D721Med (cell line): ENCODE measurements around the gene FTCD.

Source experiments
- DNase-seq: peaks from one replicate; pipeline ENCODE4 v3.0.0; 2011; ENCODE audit warnings: low spot score; ENCODE audit not compliant: insufficient read length
- FAIRE-seq: peaks from 2 replicates; lab custom pipeline; 2011; peaks lifted over from hg19 to GRCh38; lab: Jason Lieb, UNC
- CTCF ChIP-seq: IDR thresholded peaks from 2 replicates; pipeline ENCODE4 v1.5.1; 2012; ENCODE audit warnings: mild to moderate bottlenecking, control low read depth; ENCODE audit not compliant: insufficient read depth; ENCODE audit errors: missing control alignments

The FTCD gene

GRCh38 chr21:46104104-46104503, 51.3 kb downstream of the FTCD start:
- FAIRE-seq: no peak

GRCh38 chr21:46100906-46101305, 54.5 kb downstream of the FTCD start:
- FAIRE-seq (no peak), DNase-seq (no peak)

More at GRCh38 chr21:46104104-46104503, 51.3 kb downstream of the FTCD start:
- TF ChIP-seq CTCF: no peak
- no peak for DNase-seq

GRCh38 chr21:46100426-46100825, 55.0 kb downstream of the FTCD start:
- TF ChIP-seq CTCF: no peak
- DNase-seq (no peak), FAIRE-seq (no peak)

More at GRCh38 chr21:46100906-46101305, 54.5 kb downstream of the FTCD start:
- no peak for TF ChIP-seq CTCF

- no peak for DNase-seq
- no peak for FAIRE-seq
- no peak for TF ChIP-seq CTCF
Observed at GRCh38 chr21:46100020-46100419, 55.4 kb downstream of the FTCD start.

- no peak for FAIRE-seq
- TF ChIP-seq CTCF: no peak
- no peak for DNase-seq
Observed at GRCh38 chr21:46099476-46099875, 55.9 kb downstream of the FTCD start.

- no peak for TF ChIP-seq CTCF
- no peak for FAIRE-seq
- DNase-seq: no peak
Observed at GRCh38 chr21:46098303-46099141, 56.9 kb downstream of the FTCD start.
